GM21723 (cell line): ENCODE data around the gene TTC27.
"Not testable (repeated sequence)": the region's sequence is repeated elsewhere in the genome, so short reads cannot be mapped to it uniquely, and the experiment has no call there.

Experiments used
- ATAC-seq: cut with Tn5 transposase; IDR thresholded peaks from one replicate; pipeline ENCODE4 v1.9.1; 2021; ENCODE audit warnings: mild to moderate bottlenecking, moderate library complexity; ENCODE audit not compliant: unreplicated experiment

Gene TTC27

GRCh38 chr2:32752205-32752604, 124.4 kb downstream of the TTC27 start:
- no peak for ATAC-seq

- ATAC-seq = no peak
Observed at GRCh38 chr2:32752952-32753351, 125.1 kb downstream of the TTC27 start.

DNA sequence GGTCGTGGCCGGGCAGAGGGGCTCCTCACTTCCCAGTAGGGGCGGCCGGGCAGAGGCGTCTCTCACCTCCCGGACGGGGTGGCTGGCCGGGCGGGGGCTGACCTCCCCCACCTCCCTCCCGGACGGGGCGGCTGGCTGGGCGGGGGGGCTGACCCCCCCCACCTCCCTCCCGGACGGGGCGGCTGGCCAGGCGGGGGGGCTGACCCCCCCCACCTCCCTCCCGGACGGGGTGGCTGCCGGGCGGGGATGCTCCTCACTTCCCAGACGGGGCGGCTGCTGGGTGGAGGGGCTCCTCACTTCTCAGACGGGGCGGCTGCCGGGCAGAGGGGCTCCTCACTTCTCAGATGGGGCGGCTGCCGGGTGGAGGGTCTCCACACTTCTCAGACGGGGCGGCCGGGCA, 126.8 kb downstream of the TTC27 start:
- ATAC-seq = not testable (repeated sequence)

DNA sequence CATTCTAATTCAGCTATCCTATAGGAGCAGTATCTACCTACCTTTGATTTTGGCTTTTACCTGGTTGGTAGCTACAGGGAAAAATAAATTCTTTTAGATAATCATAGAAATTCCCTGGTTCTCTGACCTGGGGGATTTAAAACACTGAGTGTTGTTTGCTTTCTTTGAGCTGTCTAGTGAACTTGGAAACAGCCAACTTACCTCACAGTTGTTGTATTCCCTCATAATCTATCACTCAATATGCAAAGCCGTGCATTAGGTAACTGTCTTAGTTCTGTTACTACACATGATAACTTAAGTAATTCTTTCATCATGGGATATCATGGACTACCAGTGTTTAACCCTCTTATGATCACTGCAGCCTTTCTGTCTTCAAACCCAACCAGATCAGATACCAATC, 127.8 kb downstream of the TTC27 start:
- ATAC-seq = no peak

GRCh38 chr2:32756074-32756727, 128.4 kb downstream of the TTC27 start:
- no peak for ATAC-seq

DNA sequence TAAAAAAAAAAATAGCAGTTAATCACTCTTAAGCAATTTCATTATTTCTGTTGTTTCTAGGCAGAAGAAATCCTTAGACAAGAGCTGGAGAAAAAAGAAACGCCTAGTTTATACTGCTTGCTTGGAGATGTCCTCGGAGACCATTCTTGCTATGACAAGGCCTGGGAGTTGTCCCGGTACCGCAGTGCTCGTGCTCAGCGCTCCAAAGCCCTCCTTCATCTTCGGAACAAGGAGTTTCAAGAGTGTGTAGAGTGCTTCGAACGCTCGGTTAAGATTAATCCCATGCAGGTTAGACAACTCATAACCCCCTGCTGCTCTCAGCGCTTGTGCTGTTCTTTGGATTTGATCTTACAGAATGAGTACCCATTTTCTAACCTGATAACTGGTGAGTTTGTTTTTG, 130.4 kb downstream of the TTC27 start:
- no peak for ATAC-seq

DNA sequence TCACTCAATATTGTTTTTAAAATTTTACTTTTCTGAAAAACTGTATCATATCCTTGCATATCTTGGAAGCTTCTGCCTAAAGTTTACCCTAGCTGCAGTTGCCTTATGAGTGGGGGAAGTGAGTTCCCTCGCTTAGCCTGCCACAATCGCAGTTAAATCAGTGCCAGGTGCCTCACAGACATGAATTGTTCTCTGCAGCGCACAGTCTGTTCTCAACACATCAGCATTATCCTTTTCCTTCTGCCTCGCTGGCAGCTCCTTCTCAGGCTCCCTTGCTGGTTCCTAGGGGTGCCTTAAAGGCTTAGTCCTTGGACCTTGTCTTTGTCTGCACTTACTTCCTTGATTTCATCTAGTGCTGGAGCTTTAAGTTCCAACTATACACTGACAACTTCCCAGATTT, 132.8 kb downstream of the TTC27 start:
- no peak for ATAC-seq

GRCh38 chr2:32768387-32769174, 140.7 kb downstream of the TTC27 start:
- no peak for ATAC-seq

DNA sequence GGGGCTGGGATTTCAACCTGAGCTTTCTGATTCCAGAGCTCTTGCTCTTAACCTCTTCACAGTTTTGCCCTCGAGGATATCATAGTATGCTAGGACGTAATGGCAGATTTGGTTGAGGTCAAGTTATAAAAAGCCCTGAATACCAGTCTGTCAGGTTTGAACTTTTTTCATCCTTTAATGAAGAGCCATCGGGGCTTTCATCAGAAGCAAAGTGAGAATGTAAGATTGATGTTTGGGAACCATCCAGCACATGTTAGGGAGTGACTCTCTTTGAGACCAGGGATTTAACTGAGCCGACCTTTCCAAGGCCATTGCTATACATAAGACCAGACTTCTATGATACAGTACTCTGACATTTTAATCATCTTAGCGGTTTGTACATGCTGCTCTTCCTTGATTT, 142.5 kb downstream of the TTC27 start:
- ATAC-seq = no peak

GRCh38 chr2:32772638-32773447, 145.0 kb downstream of the TTC27 start:
- ATAC-seq = no peak

- ATAC-seq = no peak
Observed at GRCh38 chr2:32773448-32773808, 145.6 kb downstream of the TTC27 start.

DNA sequence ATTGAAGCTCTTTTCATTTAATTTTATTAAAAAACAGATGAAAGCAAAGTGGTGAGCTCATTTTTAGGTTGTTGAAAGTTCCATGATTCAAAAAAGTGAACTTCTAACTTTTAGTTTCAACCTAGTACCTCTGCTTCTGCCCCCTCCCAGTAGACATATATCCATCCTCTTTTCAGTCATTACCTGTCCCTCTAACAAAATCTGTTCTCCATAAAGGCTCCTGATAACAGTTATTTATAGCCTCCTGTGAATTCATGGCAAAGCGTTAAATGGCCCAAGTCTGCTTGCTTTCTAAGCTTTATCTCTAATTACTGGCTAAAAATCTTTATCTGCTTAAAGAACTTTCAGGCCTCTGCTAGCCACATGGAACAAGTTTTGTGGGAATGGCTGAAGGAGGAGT, 148.1 kb downstream of the TTC27 start:
- ATAC-seq = no peak

DNA sequence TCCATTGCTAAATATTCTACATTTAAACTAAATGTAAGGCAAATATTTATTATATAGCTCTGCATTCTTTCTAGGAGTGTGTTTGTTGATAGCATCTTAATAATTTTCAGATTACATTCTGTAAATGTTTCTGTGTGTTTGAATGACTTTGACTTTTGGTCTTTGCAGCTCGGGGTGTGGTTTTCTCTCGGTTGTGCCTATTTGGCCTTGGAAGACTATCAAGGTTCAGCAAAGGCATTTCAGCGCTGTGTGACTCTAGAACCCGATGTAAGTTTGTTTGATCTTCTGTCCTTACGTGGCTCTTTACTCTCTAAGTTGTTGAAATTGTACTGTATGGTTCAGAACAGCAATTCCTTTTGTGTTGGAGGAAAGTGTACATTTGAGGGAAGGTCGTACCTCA, 149.9 kb downstream of the TTC27 start:
- no peak for ATAC-seq

DNA sequence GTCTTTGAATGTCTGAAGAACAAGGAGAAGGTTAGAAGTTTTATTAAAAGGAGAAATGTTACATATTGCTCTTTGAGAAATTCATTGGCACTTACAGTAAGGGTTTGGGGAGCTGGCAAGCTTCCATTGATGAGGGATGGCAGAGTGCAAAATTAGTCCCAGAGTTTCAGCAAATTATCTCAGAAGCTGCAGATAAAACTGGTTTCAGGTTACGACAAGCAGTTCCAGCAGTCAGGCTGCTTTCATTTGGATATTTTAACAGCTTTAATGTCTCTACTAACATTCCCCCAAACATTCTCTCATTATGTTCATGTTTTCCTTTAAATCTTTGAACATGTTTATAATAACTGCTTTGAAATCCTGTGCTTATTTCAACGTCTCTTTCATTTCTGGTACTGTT, 153.1 kb downstream of the TTC27 start:
- ATAC-seq = no peak

DNA sequence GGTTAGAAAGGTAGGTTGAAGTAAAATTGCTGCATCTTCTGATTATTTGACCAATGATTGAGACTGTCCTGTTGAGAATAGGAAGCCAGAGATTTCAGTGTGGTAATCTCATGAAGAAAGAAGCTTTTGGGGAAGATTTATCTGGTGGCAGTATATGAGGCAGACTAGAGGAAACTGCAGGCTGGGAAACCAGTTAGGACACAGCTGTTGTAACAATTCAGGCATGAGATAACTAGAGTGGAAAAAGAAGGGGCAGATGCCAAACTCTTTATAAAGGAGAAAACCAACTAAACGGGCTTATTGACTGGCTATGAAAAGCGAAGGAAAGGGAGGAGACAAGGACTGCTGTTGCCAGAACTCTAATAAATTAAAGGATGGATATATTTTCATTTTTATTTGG, 155.6 kb downstream of the TTC27 start:
- ATAC-seq = no peak

GRCh38 chr2:32783933-32784332, 156.1 kb downstream of the TTC27 start:
- no peak for ATAC-seq

DNA sequence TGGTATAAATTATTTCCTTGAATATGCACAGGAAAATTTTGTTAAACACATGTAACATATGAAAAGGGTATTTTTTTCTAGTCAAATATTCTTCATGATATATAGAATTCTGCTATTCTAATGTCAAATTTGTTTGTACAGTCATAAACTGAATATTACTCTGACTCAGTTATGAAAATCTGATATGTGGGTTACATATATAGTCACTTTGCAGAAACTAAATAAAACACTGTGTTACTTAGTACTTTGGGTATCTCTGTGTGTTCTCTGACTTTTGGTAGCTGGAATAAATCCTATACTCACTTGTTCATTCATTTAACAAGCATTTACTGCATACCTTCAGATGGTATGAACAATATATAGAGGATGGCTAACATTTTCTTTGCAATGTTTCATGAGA, 159.4 kb downstream of the TTC27 start:
- ATAC-seq = no peak

DNA sequence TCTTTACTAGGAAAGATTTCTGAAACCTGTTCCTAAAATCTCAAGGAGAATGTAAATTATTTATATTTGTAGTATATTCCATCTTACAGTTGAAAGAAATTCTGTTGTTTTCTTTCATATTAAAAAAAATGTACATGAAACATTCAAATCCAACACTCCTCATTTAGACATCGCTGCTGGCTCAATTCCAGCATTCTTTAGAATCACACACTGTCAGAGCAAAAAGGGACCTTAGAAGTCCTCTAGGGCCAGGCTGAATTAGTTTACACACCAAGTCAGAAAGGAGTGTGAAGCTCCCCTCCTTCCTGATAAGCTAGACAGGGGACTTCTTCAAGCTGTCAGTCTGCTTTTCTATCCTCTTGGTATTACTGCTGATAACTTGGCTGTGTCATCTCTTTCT, 160.3 kb downstream of the TTC27 start:
- ATAC-seq = no peak

- no peak for ATAC-seq
Observed at GRCh38 chr2:32792416-32792815, 164.6 kb downstream of the TTC27 start.

GRCh38 chr2:32798829-32799228, 171.0 kb downstream of the TTC27 start:
- no peak for ATAC-seq

GRCh38 chr2:32801741-32802140, 173.9 kb downstream of the TTC27 start:
- ATAC-seq = no peak

GRCh38 chr2:32802877-32803276, 175.0 kb downstream of the TTC27 start:
- no peak for ATAC-seq
